NCI-H146 treated with DMSO at 0.1 percent for 48 hours (cell line): Measurements from ENCODE around the gene TICAM2.

ENCODE experiments used
- DNase-seq: peaks from one replicate; lab custom pipeline; 2025; ENCODE audit not compliant: unreplicated experiment; lab: John Stamatoyannopoulos, UW

Gene TICAM2

GRCh38 chr5:115573133-115573532 lies 29.1 kb downstream of the TICAM2 start:
- DNase-seq = no peak

GRCh38 chr5:115571441-115571878 lies 30.8 kb downstream of the TICAM2 start:
- no peak for DNase-seq

DNA sequence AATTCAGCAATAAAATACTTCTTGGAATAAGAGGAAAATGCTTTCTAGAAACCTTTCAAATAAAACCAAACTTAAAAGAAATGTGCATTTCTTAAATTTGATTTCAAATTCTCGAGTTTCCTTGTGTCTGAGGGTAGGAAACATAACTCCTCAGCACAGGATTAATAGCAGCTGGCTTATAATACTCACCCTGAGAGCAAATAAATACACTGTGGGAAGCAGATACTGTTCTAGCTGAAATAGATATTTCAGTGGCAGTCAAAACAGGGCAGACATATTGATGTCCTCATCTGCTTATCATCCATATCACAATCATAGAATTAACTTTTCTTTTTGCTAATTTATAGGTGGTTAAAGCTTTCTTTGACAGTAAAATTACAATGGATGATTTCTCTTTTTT lies 33.6 kb downstream of the TICAM2 start:
- DNase-seq = no peak

DNA sequence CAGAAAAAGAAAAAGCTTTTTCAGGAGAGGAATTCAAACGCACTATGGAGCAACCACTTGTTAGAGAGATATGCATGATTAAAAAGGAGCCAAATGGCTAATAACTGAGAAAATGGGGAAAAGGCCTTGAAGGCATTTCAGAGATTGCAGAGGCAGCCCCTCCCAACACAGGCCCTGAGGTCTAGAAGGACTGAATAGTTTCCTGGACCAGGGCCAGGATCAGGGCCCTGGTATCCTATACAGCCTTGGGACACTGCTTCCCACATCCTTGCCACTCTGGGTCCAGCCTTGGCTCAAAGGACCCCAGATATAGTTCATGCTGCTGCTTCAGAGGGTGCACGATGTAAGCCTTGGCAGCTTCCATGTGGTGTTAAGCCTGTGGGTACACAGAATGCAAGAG lies 37.0 kb downstream of the TICAM2 start:
- no peak for DNase-seq

GRCh38 chr5:115561176-115561575 lies 41.1 kb downstream of the TICAM2 start:
- no peak for DNase-seq

- DNase-seq = no peak
Observed at GRCh38 chr5:115559524-115559923, 42.8 kb downstream of the TICAM2 start.

DNA sequence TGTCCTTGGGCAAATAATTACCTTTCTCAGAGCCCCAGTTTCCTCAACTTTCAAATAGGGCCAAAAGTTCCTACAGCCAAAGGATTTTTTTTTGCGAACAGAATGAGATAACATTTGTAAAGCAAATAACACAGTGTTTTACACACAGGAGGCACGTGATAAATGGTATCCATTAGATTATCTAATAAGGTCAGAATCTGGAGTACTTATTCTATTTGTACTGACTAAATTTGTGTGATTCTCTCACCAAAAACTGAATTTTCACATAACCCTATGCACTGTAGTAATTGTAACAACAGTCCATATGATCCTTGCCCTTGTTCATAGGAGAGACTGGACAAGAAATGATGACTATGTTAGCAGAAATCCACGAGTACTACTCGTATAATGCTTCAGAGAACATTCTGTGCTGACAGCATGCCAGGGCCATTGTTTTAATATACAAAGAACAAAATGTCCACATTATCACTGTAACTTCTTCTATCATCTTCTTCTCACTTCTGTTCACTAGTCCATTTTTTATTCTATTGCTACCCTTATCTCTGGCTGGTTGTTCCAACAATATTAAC lies 43.8 kb downstream of the TICAM2 start:
- no peak for DNase-seq

DNA sequence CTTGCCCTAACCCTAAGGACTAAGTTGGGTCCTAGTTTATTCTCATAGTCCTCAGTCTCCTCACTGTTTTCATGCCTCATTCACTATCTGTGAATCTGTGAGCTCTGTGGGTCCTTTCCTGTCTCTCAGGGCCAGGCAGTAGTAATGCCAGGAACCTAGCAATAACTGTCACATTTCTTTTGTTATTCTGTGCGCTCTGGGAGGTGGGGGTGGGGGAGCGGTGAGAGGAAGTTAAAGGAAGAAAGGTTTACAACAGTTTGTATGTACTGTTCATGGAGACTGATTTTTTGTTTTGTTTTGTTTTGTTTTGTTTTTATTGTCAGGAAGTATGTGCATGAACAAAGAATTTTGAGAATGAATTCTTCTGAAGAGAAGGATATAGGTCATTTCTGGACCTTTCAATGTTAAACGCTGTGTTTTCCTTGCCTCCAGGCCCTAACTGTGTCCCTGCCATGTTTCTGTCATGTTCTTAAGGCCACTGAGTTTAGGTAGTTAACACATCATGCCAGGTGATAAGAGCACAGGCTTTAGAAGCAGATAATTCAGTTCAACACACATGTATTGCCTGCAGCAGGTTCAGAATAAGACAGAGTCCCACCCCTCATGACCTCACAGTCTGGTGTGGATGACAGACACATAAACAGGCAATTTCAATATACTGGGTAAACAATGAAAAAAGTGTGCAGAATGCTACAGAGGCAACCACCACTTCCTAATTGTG lies 44.5 kb downstream of the TICAM2 start:
- DNase-seq = peak; percentile 13

GRCh38 chr5:115556276-115556675 lies 46.0 kb downstream of the TICAM2 start:
- DNase-seq = no peak

DNA sequence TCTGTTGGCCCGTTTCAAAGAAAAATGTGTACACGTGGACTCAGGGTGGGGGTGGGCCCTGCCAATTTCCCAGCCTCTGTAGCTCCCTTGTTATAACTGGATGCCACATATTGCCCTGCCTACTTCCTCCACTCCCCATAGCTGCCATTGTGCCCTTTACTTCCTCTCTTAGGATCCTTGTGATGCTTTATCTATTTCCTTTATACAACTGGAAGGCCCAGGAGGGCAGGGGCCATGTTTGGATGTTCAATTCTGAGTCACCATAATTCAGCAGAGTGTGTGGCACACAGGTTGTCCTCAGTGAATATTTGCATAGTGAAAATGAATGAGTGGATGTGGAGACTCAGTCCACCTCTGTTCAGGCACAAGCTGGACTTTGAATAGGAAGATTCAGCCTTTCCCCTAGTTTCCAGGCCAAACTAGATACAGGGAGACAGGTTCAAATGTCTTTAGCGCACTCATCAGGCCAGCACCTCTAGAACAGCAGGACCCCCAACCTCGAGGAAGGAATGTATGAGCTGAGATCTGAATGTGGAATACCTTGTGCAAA lies 47.1 kb downstream of the TICAM2 start:
- DNase-seq = no peak

DNA sequence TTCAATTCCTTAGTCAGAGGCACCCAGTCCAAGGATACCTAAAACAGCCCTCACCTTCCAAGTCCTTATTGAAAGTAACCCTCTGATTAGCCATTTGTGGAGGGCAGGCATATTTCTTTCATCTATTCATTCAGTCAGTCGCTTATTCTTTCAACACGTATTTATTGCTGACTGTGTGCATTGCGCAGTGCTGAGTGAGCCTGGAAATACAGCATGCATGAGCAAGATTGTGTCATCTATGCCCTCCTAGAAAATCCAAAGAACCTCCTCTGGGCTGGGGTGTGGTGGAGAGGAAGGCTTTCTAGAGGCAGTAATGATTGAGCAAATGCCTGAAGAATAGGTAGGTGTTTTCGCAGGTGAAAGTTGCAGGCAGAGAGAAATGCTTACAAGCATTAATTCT lies 49.2 kb downstream of the TICAM2 start:
- DNase-seq = no peak

- no peak for DNase-seq
Observed at GRCh38 chr5:115551415-115551814, 50.9 kb downstream of the TICAM2 start.

DNA sequence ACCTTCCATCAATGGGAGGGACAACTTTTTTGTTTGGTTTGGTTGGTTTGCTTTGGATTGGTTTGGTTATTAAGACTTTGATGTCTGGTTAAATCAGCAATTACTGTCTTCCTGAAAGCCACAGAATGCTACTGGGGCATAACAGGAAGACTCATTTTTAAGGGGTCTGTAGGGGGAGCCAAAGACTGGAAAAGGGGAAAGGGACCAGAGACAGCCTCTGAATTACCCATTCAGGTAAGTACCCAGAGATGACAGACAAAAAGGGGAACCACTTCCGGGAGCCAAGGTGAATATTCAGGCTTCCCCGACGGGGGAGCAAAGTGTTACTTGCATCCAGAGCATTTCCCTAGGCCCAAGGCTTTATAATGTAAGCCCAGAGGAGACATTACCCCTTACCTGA lies 53.1 kb downstream of the TICAM2 start:
- peak; percentile 34 for DNase-seq

GRCh38 chr5:115548683-115549082 lies 53.6 kb downstream of the TICAM2 start:
- no peak for DNase-seq

DNA sequence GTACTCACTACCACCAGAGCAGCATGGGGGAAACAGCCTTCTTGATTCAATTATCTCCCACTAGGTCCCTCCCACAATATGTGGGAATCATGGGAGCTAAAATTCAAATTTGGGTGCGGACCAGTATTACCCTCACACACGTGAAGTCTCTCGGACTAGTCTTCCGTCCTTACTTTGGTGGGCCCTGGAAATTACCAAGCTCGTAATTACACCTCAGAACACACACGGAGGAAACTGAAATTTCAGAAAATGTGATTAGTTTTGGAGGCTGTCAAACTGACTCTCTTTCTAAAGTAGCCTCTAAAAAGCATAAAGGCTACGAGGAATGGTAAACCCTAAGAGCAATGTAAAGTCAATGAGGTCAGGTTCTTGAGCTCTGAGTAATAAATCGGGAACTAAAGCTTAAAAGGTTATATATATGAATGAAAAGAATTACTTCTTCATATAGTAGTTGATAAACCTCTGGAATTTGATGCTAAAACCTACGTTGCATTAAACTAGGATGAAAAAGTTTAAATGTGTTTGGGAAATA lies 56.9 kb downstream of the TICAM2 start:
- DNase-seq = no peak

GRCh38 chr5:115544436-115545350 lies 57.6 kb downstream of the TICAM2 start, which contains the start of gene FEM1C:
FEM1C (minus strand) TSS chr5:115544775; CDS start chr5:115543493, 1,282 bp downstream.
- peak; percentile 95 for DNase-seq

- DNase-seq = no peak
Observed at GRCh38 chr5:115544043-115544435, 58.2 kb downstream of the TICAM2 start.

- peak; percentile 52 for DNase-seq
Observed at GRCh38 chr5:115543365-115544042, 58.8 kb downstream of the TICAM2 start.

- DNase-seq = no peak
Observed at GRCh38 chr5:115542651-115543364, 59.5 kb downstream of the TICAM2 start.

GRCh38 chr5:115542086-115542485 lies 60.2 kb downstream of the TICAM2 start:
- DNase-seq = no peak
